ENCODE data around the gene LAMB1.

LAMB1 gene

GRCh38 chr7:108030516-108030915, 27.6 kb upstream of the LAMB1 start:
- TF ChIP-seq, protein P1, sequence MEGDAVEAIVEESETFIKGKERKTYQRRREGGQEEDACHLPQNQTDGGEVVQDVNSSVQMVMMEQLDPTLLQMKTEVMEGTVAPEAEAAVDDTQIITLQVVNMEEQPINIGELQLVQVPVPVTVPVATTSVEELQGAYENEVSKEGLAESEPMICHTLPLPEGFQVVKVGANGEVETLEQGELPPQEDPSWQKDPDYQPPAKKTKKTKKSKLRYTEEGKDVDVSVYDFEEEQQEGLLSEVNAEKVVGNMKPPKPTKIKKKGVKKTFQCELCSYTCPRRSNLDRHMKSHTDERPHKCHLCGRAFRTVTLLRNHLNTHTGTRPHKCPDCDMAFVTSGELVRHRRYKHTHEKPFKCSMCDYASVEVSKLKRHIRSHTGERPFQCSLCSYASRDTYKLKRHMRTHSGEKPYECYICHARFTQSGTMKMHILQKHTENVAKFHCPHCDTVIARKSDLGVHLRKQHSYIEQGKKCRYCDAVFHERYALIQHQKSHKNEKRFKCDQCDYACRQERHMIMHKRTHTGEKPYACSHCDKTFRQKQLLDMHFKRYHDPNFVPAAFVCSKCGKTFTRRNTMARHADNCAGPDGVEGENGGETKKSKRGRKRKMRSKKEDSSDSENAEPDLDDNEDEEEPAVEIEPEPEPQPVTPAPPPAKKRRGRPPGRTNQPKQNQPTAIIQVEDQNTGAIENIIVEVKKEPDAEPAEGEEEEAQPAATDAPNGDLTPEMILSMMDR (conservative IDR thresholded peaks at IDR 0.05; ENCODE audit: low read depth, low read length): no peak
- DNase-seq (ENCODE audit: low read depth): no peak
- H3K4me3 ChIP-seq (ENCODE audit: low read depth, low read length): no peak overlapping the region

- TF ChIP-seq, protein P1 (conservative IDR thresholded peaks at IDR 0.05; ENCODE audit: low read depth, low read length): no peak
- no peak overlapping the region for H3K4me3 ChIP-seq (ENCODE audit: low read depth, low read length)
- no peak for DNase-seq (ENCODE audit: low read depth)
These were observed 26.1 kb upstream of the LAMB1 start for GRCh38 chr7:108029034-108029433.

DNA sequence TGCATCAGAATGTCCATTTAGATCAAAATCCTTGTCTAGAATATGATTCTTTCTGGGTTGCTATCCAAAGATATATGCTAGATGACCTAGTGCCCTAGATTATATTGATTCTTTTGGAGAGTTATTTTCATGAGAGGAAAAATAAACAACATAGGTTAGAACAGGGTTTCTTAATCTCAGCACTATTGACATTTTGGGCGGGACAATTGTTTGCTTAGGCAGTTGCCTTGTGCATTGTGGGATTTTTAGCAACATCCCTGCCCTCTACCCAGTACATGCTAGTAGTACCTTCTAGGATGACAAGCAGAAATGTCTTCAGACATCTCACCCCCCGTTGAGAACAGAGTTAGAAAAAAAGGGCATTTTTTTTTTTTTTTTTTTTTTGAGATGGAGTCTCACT, 25.1 kb upstream of the LAMB1 start:
- no peak overlapping the region for H3K4me3 ChIP-seq (ENCODE audit: low read depth, low read length)
- TF ChIP-seq, protein P1 (conservative IDR thresholded peaks at IDR 0.05; ENCODE audit: low read depth, low read length): no peak
- DNase-seq (ENCODE audit: low read depth): no peak

DNA sequence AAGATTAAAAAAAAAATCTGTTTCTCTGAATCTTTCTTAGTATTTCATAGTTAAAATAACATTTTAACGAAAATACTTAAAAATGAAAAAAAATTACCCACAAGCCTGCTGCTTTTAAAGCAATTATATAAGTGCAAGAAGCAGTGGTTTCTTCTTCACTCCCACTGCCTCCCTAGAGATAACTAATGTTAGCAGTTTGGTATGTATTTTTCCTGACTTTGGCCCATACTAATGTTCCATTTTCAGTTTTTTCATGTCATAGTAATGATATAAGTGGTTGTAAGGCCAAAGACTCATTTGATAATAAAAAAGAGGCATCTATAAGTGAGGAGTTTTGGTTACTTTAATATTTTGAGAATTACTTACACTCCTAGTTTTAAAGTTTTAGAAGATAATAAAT, 24.3 kb upstream of the LAMB1 start:
- TF ChIP-seq, protein P1 (conservative IDR thresholded peaks at IDR 0.05; ENCODE audit: low read depth, low read length): no peak
- no peak overlapping the region for H3K4me3 ChIP-seq (ENCODE audit: low read depth, low read length)
- DNase-seq (ENCODE audit: low read depth): no peak

- H3K4me3 ChIP-seq (ENCODE audit: low read depth, low read length): no peak overlapping the region
- TF ChIP-seq, protein P1 (conservative IDR thresholded peaks at IDR 0.05; ENCODE audit: low read depth, low read length): no peak
- DNase-seq (ENCODE audit: low read depth): peak; percentile 44
These were observed 23.7 kb upstream of the LAMB1 start for GRCh38 chr7:108026647-108027046.

DNA sequence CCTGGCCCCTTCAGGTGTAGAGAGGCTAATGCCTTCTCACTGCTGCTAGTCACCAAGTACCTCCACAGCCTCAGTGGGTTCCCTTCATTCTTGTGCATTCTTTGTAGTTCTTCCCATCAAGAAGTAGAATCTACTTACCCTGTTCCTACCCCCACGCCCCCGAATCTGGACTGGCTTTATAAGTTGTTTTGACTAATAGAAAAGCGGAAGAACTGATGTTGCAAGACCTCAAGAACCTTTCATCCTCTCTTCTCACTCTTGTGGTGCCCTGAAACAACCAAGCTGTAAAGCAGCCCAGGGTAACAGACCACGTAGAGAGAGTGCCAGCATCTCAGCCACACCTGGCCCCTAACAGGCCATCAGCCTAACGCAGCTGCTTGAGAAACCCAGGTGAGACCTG, 23.2 kb upstream of the LAMB1 start:
- DNase-seq (ENCODE audit: low read depth): no peak

DNA sequence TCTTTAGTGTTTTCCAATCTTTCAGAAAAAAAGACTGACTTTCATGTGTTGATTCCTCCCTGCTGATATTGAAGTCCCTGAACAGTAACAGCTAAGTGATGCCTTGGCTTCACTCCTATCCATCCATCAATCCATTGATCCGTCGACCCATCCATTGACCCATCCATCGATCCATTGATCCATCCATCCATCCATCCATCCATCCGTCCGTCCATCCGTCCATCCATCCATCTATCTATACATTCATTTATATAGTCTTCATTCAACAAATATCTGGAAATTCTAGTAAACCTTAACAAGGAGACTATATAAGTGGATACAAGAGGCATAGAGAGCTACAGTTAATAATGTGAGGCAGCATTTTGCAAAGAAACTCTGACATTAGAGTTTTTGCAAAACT, 21.6 kb upstream of the LAMB1 start:
- DNase-seq (ENCODE audit: low read depth): no peak
- H3K4me3 ChIP-seq (ENCODE audit: low read depth, low read length): no peak overlapping the region
- TF ChIP-seq, protein P1 (conservative IDR thresholded peaks at IDR 0.05; ENCODE audit: low read depth, low read length): no peak

More for the DNA sequence above, 23.2 kb upstream of the LAMB1 start:
- TF ChIP-seq, protein P1 (conservative IDR thresholded peaks at IDR 0.05; ENCODE audit: low read depth, low read length): no peak
- H3K4me3 ChIP-seq (ENCODE audit: low read depth, low read length): no peak overlapping the region

All from choroid plexus epithelial cell (primary cell).